H1 (cell line): Measurements from ENCODE around the gene PIWIL1. TPM values are rescaled to one million over a fixed set of nuclear protein-coding genes. Genes with fewer than 3 reads are reported as not detected.

Experiments
- CTCF ChIA-PET: fragments of 300-600 bp; sonication (Branson Sonifier 250); formaldehyde crosslinking; loops from one replicate; lab custom pipeline; 2021; ENCODE audit not compliant: partially characterized antibody; lab: Charles Lee
- POLR2A ChIA-PET: fragments of 300-600 bp; sonication (Branson Sonifier 250); formaldehyde crosslinking; loops from one replicate; lab custom pipeline; 2021; ENCODE audit warnings: inconsistent platforms; ENCODE audit not compliant: partially characterized antibody; lab: Charles Lee
- DNase-seq, 2 experiments: peaks; one replicate each; pipeline versions ENCODE4 v3.0.0 to v3.0.0-alpha.2; 2010 to 2022; ENCODE audit warnings: low spot score in 2 of 2, low read depth in 1 of 2, mixed read lengths in 1 of 2
- FAIRE-seq: peaks from 2 replicates; lab custom pipeline; 2011; peaks lifted over from hg19 to GRCh38; lab: Jason Lieb, UNC
- H2AFZ ChIP-seq: 2 replicates; pipeline ENCODE4 v1.8.1; 2012; ENCODE audit warnings: low read length, inconsistent platforms
- H2AK5ac ChIP-seq: 2 replicates; pipeline ENCODE4 v1.6.1; 2013; ENCODE audit warnings: low read depth, low read length
- H2BK120ac ChIP-seq: replicated peaks from 2 replicates; pipeline ENCODE3; 2013; ENCODE audit warnings: low read depth, low read length, inconsistent platforms
- H2BK12ac ChIP-seq: 2 replicates; pipeline ENCODE4 v1.6.1; 2013; ENCODE audit warnings: low read depth, low read length
- H2BK15ac ChIP-seq: 2 replicates; pipeline ENCODE4 v1.6.1; 2013; ENCODE audit warnings: low read length
- H2BK20ac ChIP-seq: 2 replicates; pipeline ENCODE4 v1.6.1; 2013; ENCODE audit warnings: low read length
- H2BK5ac ChIP-seq: 2 replicates; pipeline ENCODE4 v1.6.1; 2013; ENCODE audit warnings: low read depth, low read length
- H3K14ac ChIP-seq: 2 replicates; pipeline ENCODE4 v1.6.1; 2013; ENCODE audit warnings: inconsistent platforms; ENCODE audit not compliant: insufficient read length
- H3K18ac ChIP-seq: 2 replicates; pipeline ENCODE4 v1.6.1; 2013; ENCODE audit warnings: low read length; ENCODE audit errors: extremely low read depth
- H3K23ac ChIP-seq: 2 replicates; pipeline ENCODE4 v1.6.1; 2013; ENCODE audit warnings: inconsistent platforms; ENCODE audit not compliant: insufficient read length
- H3K23me2 ChIP-seq: 2 replicates; pipeline ENCODE4 v1.6.1; 2013; ENCODE audit warnings: low read depth, low read length
- H3K27ac ChIP-seq: 2 replicates; pipeline ENCODE4 v1.6.1; 2011; ENCODE audit warnings: low read depth, low read length, inconsistent platforms
- H3K27me3 ChIP-seq, 4 experiments: replicated peaks in 1 of 4; 1 replicate in 1 of 4; 2 replicates in 3 of 4; pipeline versions ENCODE4 v1.6.1 to v1.8.1; 2011 to 2013; ENCODE audit warnings: low read length in 3 of 4, mild to moderate bottlenecking in 3 of 4, inconsistent platforms in 2 of 4, mixed read lengths in 2 of 4, moderate library complexity in 1 of 4; ENCODE audit not compliant: control insufficient read depth in 3 of 4, insufficient read depth in 3 of 4; ENCODE audit errors: extremely low read depth in 1 of 4
- H3K36me3 ChIP-seq, 4 experiments: 2 replicates each; pipeline versions ENCODE4 v1.6.1 to v1.8.1; 2011 to 2013; ENCODE audit warnings: mild to moderate bottlenecking in 4 of 4, low read length in 3 of 4, moderate library complexity in 2 of 4, control low read depth in 1 of 4, inconsistent platforms in 1 of 4; ENCODE audit not compliant: insufficient read depth in 4 of 4, control insufficient read depth in 2 of 4
- H3K4ac ChIP-seq: replicated peaks from 2 replicates; pipeline ENCODE3; 2013; ENCODE audit warnings: low read length, low read depth, mixed read lengths, inconsistent platforms; ENCODE audit not compliant: insufficient read length
- H3K4me1 ChIP-seq, 4 experiments: replicated peaks in 1 of 4; 1 replicate in 1 of 4; 2 replicates in 3 of 4; pipeline versions ENCODE4 v1.6.1 to v1.8.1; 2011 to 2013; ENCODE audit warnings: low read length in 3 of 4, inconsistent platforms in 2 of 4, mixed read lengths in 1 of 4; ENCODE audit not compliant: insufficient read depth in 4 of 4, control insufficient read depth in 3 of 4
- H3K4me2 ChIP-seq, 2 experiments: 2 replicates each; pipeline versions ENCODE4 v1.6.1 to v1.8.1; 2011 to 2013; ENCODE audit warnings: low read depth in 2 of 2, low read length in 2 of 2, control low read depth in 1 of 2, inconsistent platforms in 1 of 2, mild to moderate bottlenecking in 1 of 2; ENCODE audit not compliant: insufficient read depth in 1 of 2
- H3K4me3 ChIP-seq, 4 experiments: fragments of 200-600, 300-600 bp in 1 of 4; sonication (generic), shearing (Covaris generic), sonication (Bioruptor Twin) in 1 of 4; 2 replicates each; pipeline versions ENCODE4 v1.5.1 to v1.8.1; 2011 to 2016; ENCODE audit warnings: low read length in 4 of 4, low read depth in 3 of 4, control low read depth in 2 of 4, inconsistent platforms in 2 of 4, mild to moderate bottlenecking in 2 of 4, mixed read lengths in 1 of 4, moderate library complexity in 1 of 4; ENCODE audit not compliant: insufficient read depth in 2 of 4; ENCODE audit errors: extremely low read depth in 1 of 4
- H3K56ac ChIP-seq: replicated peaks from 2 replicates; pipeline ENCODE3; 2013; ENCODE audit warnings: low read depth, mild to moderate bottlenecking, mixed read lengths, low read length, inconsistent platforms; ENCODE audit not compliant: insufficient read length
- H3K79me1 ChIP-seq: 2 replicates; pipeline ENCODE4 v1.6.1; 2013; ENCODE audit warnings: low read depth, low read length, control low read depth
- H3K79me2 ChIP-seq, 2 experiments: 2 replicates each; pipeline versions ENCODE4 v1.6.1 to v1.8.1; 2012 to 2013; ENCODE audit warnings: low read length in 2 of 2, mild to moderate bottlenecking in 2 of 2, inconsistent platforms in 1 of 2; ENCODE audit not compliant: insufficient read depth in 2 of 2, control insufficient read depth in 1 of 2
- H3K9ac ChIP-seq, 4 experiments: replicated peaks in 1 of 4; 1 replicate in 1 of 4; 2 replicates in 3 of 4; pipeline versions ENCODE4 v1.6.1 to v1.8.1; 2011 to 2013; ENCODE audit warnings: low read depth in 3 of 4, low read length in 3 of 4, control low read depth in 2 of 4, mild to moderate bottlenecking in 2 of 4, moderate library complexity in 2 of 4, inconsistent platforms in 1 of 4; ENCODE audit errors: extremely low read depth in 1 of 4
- H3K9me3 ChIP-seq, 2 experiments: 2 replicates each; pipeline versions ENCODE4 v1.6.1 to v1.8.1; 2012 to 2013; ENCODE audit warnings: mild to moderate bottlenecking in 2 of 2, moderate library complexity in 2 of 2, control low read depth in 1 of 2, inconsistent platforms in 1 of 2, low read depth in 1 of 2, low read length in 1 of 2, mixed read lengths in 1 of 2; ENCODE audit not compliant: insufficient read depth in 2 of 2
- H4K20me1 ChIP-seq, 2 experiments: replicated peaks in 1 of 2; 2 replicates each; pipeline versions ENCODE3 to v1.8.1; 2011 to 2013; ENCODE audit warnings: inconsistent platforms in 2 of 2, low read length in 2 of 2, mild to moderate bottlenecking in 1 of 2; ENCODE audit not compliant: insufficient read depth in 2 of 2, control insufficient read depth in 1 of 2
- H4K5ac ChIP-seq: 2 replicates; pipeline ENCODE4 v1.6.1; 2013; ENCODE audit warnings: low read length, low read depth, mixed read lengths, inconsistent platforms; ENCODE audit not compliant: insufficient read length
- H4K8ac ChIP-seq: 2 replicates; pipeline ENCODE4 v1.8.0; 2013; ENCODE audit warnings: mild to moderate bottlenecking, moderate library complexity, low read length, inconsistent platforms; ENCODE audit not compliant: insufficient read depth; ENCODE audit errors: extremely low read depth
- H4K91ac ChIP-seq: replicated peaks from 2 replicates; pipeline ENCODE3; 2013; ENCODE audit warnings: low read length, mixed read lengths, inconsistent platforms; ENCODE audit not compliant: insufficient read length
- CREB1 ChIP-seq: IDR thresholded peaks from 2 replicates; pipeline ENCODE4 v1.6.1; 2012; ENCODE audit warnings: inconsistent platforms
- CTCF ChIP-seq, 3 experiments: IDR thresholded peaks; 1 replicate in 2 of 3; 2 replicates in 1 of 3; pipeline versions ENCODE4 v1.5.1 to v1.6.1; 2011; ENCODE audit warnings: low read length in 3 of 3, mild to moderate bottlenecking in 3 of 3, inconsistent platforms in 2 of 3, low read depth in 1 of 3, moderate library complexity in 1 of 3; ENCODE audit not compliant: insufficient read depth in 1 of 3; ENCODE audit errors: control extremely low read depth in 1 of 3
- NRF1 ChIP-seq: IDR thresholded peaks from 2 replicates; pipeline ENCODE4 v1.6.1; 2011; ENCODE audit warnings: mild to moderate bottlenecking, low read depth, low read length, improper control_type of control experiment
- RAD21 ChIP-seq, 2 experiments: IDR thresholded peaks in 1 of 2; conservative IDR thresholded peaks in 1 of 2; 2 replicates each; pipeline ENCODE4 v1.6.1; 2011; ENCODE audit warnings: low read depth in 2 of 2, low read length in 2 of 2, improper control_type of control experiment in 1 of 2, inconsistent platforms in 1 of 2, mild to moderate bottlenecking in 1 of 2, moderate library complexity in 1 of 2
- WGBS, 2 experiments: shearing (Covaris generic) in 1 of 2; methylation state at CpG; one replicate each; pipeline versions ENCODE4 v1.1.6 to v1.1.7; 2013 to 2015; ENCODE audit warnings: low lambda C conversion rate in 2 of 2, mixed read lengths in 2 of 2, inconsistent platforms in 1 of 2, low coverage in 1 of 2, missing lambda C conversion rate in 1 of 2; ENCODE audit not compliant: insufficient replicate concordance in 2 of 2, insufficient coverage in 1 of 2, insufficient read length in 1 of 2; ENCODE audit errors: extremely low coverage in 1 of 2, missing lambda C conversion rate in 1 of 2; 5-methylcytosine and 5-hydroxymethylcytosine counted together
- polyA plus RNA-seq, 7 experiments: library from polyadenylated mRNA; depleted of rRNA in 3 of 7; stranded (reverse) in 5 of 7; unstranded in 2 of 7; fragments of >200 nt in 5 of 7; fragments of 200-250 nt in 2 of 7; gene quantifications; 1 replicate in 5 of 7; 2 replicates in 1 of 7; 4 replicates in 1 of 7; pipeline versions ENCODE4 v1.2.1 to v1.2.3, GENCODE V29; 2011 to 2013; ENCODE audit warnings: missing spikeins in 2 of 7, mixed read lengths in 2 of 7
- total RNA-seq: library from RNA; stranded (reverse); fragmentation: NEBNext Ultra II Directional; extraction: Animal tissue kit (Norgen Biotek cat#: 25700); gene quantifications from 2 replicates; pipeline ENCODE4 v1.2.1, GENCODE V29; 2021

The PIWIL1 gene
- total and polyA plus RNA-seq, 2 of the 8 experiments (the other 6 are each of a cell fraction or from before 2014, with no cell fraction given) = not detected

GRCh38 chr12:130401703-130402102 is 64.0 kb downstream of the PIWIL1 start:
- Histone ChIP-seq H3K4me2 (no peak overlapping the region), H2BK12ac (no peak overlapping the region), H2BK120ac (no peak overlapping the region), H4K8ac (no peak overlapping the region), H3K4ac (no peak overlapping the region), H3K79me1 (no peaks in the 10 kb centered on the region), H3K27ac (no peak overlapping the region), H4K91ac (no peak overlapping the region), H3K9me3 (no peaks in the 10 kb centered on the region), H4K5ac (no peak overlapping the region), H3K23me2 (no peaks in the 10 kb centered on the region), H3K79me2 (no peaks in the 10 kb centered on the region), H3K14ac (no peak overlapping the region), H2BK15ac (no peak overlapping the region), H3K4me3 (no peak overlapping the region), H2BK5ac (no peak overlapping the region), H4K20me1 (no peaks in the 10 kb centered on the region), H3K56ac (no peak overlapping the region), H2AFZ (no peak overlapping the region), H3K18ac (no peak overlapping the region), H3K27me3 (no peaks in the 10 kb centered on the region), H3K23ac (no peak overlapping the region), H3K36me3 (no peaks in the 10 kb centered on the region), H2BK20ac (no peak overlapping the region), H3K4me1 (no peaks in the 10 kb centered on the region), H3K9ac (no peak overlapping the region), H2AK5ac (no peak overlapping the region; the same call in 1 of the 2 replicates)
- ChIA-PET CTCF (interaction anchor here (0.7 to 2.2 kb wide), 9 partner anchors 18 to 358 kb away, joined by 3 to 15 read pairs (median 3); no protein-coding TSS in a partner anchor), POLR2A (interaction anchor here (0.9 kb wide), 1 partner anchor 351 kb away, joined by 4 read pairs; no protein-coding TSS in a partner anchor)
- FAIRE-seq (no peak), DNase-seq (no peak)
- TF ChIP-seq CREB1 (no peak), NRF1 (no peak), RAD21 (IDR thresholded peaks at IDR 0.05 in 1 of 2, conservative IDR thresholded peaks at IDR 0.05 in 1 of 2; ENCODE audit: low read depth in 2 of 2, low read length in 2 of 2) (peak; percentile 86 to 89), CTCF (IDR thresholded peaks at IDR 0.05; ENCODE audit: control extremely low read depth in 1 of 3, insufficient read depth in 1 of 3, low read depth in 1 of 3, low read length in 3 of 3) (peak in 2 of 3 experiments; percentile 52 to 62; a peak in 3 of 4 replicates)
- 93% methylated on average over 6 of the region's 6 CpGs; no CpG with 5 or more reads in 1 of the 2 experiments for WGBS, 2 experiments
